ENCODE results near the gene SYNPO. TPM values are rescaled to one million over a fixed set of nuclear protein-coding genes. Genes with fewer than 3 reads are reported as not detected.
A peak's percentile ranks its signal among the peaks of the same experiment; 100 is the strongest.

SYNPO gene
- total RNA-seq, 2 donors from 2014 or later: 4.2 to 4.5 TPM

DNA sequence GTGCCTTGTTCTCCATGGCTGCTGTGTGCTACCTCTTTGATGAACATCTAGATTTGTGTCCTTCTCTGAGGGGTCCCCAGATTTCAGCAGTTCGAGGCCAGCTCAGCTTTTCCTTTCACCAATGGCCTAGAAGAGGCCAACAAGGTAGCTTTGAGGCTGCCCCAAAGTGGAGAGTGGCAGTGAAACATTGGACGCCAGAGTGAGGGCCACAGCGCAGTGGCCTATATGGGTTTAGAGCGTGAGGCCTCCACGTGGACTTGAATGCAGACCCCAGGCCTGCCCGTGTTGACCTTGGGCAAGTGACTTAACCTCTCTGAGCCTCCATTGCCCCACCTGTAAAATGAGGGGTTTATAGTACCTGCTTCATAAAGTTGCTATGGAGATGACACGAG, 32.4 kb downstream of the SYNPO start:
- H3K4me1 Mint-ChIP-seq: peaks cover 21% of the 10 kb centered on the region
- Histone ChIP-seq H3K9ac (ENCODE audit: extremely low read depth, low read length, poor library complexity, severe bottlenecking) (no peak overlapping the region), H3K4me1 (ENCODE audit: control insufficient read depth, insufficient read depth, low read length) (peaks cover 8% of the 10 kb centered on the region), H3K27me3 (ENCODE audit: control insufficient read depth, insufficient read depth, low read length, poor library complexity, severe bottlenecking) (no peaks in the 10 kb centered on the region), H3K36me3 (ENCODE audit: control insufficient read depth, insufficient read depth, low read length) (no peaks in the 10 kb centered on the region), H3K9me3 (ENCODE audit: control insufficient read depth, low read length) (peaks cover 5% of the 10 kb centered on the region), H3K4me3 (ENCODE audit: low read length) (peak overlapping the region; percentile 86), H3K27ac (ENCODE audit: low read depth, low read length) (no peak overlapping the region)
- no peak for TF ChIP-seq CTCF (conservative IDR thresholded peaks at IDR 0.05)
- peak overlapping the region; percentile 85 for H3K27ac Mint-ChIP-seq
- H3K9me3 Mint-ChIP-seq: peaks cover 4% of the 10 kb centered on the region
- 73 to 74% methylated on average over 6 to 7 of the region's 7 CpGs for WGBS, 2 experiments (ENCODE audit: insufficient coverage in 1 of 2, insufficient read length in 1 of 2)
- peak overlapping the region; percentile 81 for H3K4me3 Mint-ChIP-seq
- no peak for DNase-seq
- H3K36me3 Mint-ChIP-seq (ENCODE audit: low read depth): peaks cover 26% of the 10 kb centered on the region
- H3K27me3 Mint-ChIP-seq (ENCODE audit: insufficient read depth): no peaks in the 10 kb centered on the region

GRCh38 chr5:150674341-150674821, 33.9 kb downstream of the SYNPO start:
- H3K27me3 Mint-ChIP-seq (ENCODE audit: insufficient read depth): no peaks in the 10 kb centered on the region
- no peaks in the 10 kb centered on the region for H3K36me3 ChIP-seq (ENCODE audit: control insufficient read depth, insufficient read depth, low read length)
- peak; percentile 63 for DNase-seq
- H3K4me3 ChIP-seq (ENCODE audit: low read length): no peak overlapping the region
- H3K27me3 ChIP-seq (ENCODE audit: control insufficient read depth, insufficient read depth, low read length, poor library complexity, severe bottlenecking): no peaks in the 10 kb centered on the region
- peak overlapping the region; percentile 28 for H3K4me3 Mint-ChIP-seq
- peaks cover 25% of the 10 kb centered on the region for H3K36me3 Mint-ChIP-seq (ENCODE audit: low read depth)
- 82 to 96% methylated on average over 4 of the region's 4 CpGs for WGBS, 2 experiments (ENCODE audit: insufficient coverage in 1 of 2, insufficient read length in 1 of 2)
- no peak overlapping the region for H3K27ac ChIP-seq (ENCODE audit: low read depth, low read length)
- H3K9ac ChIP-seq (ENCODE audit: extremely low read depth, low read length, poor library complexity, severe bottlenecking): no peak overlapping the region
- no peak for TF ChIP-seq CTCF (conservative IDR thresholded peaks at IDR 0.05)
- H3K27ac Mint-ChIP-seq: no peak overlapping the region
- H3K4me1 ChIP-seq (ENCODE audit: control insufficient read depth, insufficient read depth, low read length): peaks cover 8% of the 10 kb centered on the region
- H3K9me3 Mint-ChIP-seq: peaks cover 4% of the 10 kb centered on the region
- H3K9me3 ChIP-seq (ENCODE audit: control insufficient read depth, low read length): peaks cover 5% of the 10 kb centered on the region
- H3K4me1 Mint-ChIP-seq: peaks cover 21% of the 10 kb centered on the region

GRCh38 chr5:150675069-150675468, 34.6 kb downstream of the SYNPO start:
- H3K4me1 ChIP-seq (ENCODE audit: control insufficient read depth, insufficient read depth, low read length): peaks cover 7% of the 10 kb centered on the region
- H3K27ac ChIP-seq (ENCODE audit: low read depth, low read length): no peak overlapping the region
- H3K36me3 Mint-ChIP-seq (ENCODE audit: low read depth): peaks cover 22% of the 10 kb centered on the region
- no peaks in the 10 kb centered on the region for H3K36me3 ChIP-seq (ENCODE audit: control insufficient read depth, insufficient read depth, low read length)
- 92 to 97% methylated on average over 5 to 6 of the region's 6 CpGs for WGBS, 2 experiments (ENCODE audit: insufficient coverage in 1 of 2, insufficient read length in 1 of 2)
- H3K4me3 Mint-ChIP-seq: no peak overlapping the region
- H3K27me3 Mint-ChIP-seq (ENCODE audit: insufficient read depth): no peaks in the 10 kb centered on the region
- no peaks in the 10 kb centered on the region for H3K27me3 ChIP-seq (ENCODE audit: control insufficient read depth, insufficient read depth, low read length, poor library complexity, severe bottlenecking)
- H3K27ac Mint-ChIP-seq: no peak overlapping the region
- no peak for TF ChIP-seq CTCF (conservative IDR thresholded peaks at IDR 0.05)
- DNase-seq: no peak
- no peak overlapping the region for H3K9ac ChIP-seq (ENCODE audit: extremely low read depth, low read length, poor library complexity, severe bottlenecking)
- H3K4me3 ChIP-seq (ENCODE audit: low read length): no peak overlapping the region
- H3K4me1 Mint-ChIP-seq: peaks cover 18% of the 10 kb centered on the region
- H3K9me3 ChIP-seq (ENCODE audit: control insufficient read depth, low read length): peaks cover 3% of the 10 kb centered on the region
- peaks cover 1% of the 10 kb centered on the region for H3K9me3 Mint-ChIP-seq
